Anterior cingulate cortex (tissue), 58 donors: Measurements from ENCODE around the gene C9orf72.

ENCODE experiments used
- DNase-seq, 58 donors: peaks; one replicate each; lab custom pipeline; 2025; lab: John Stamatoyannopoulos, UW

The C9orf72 gene

DNA sequence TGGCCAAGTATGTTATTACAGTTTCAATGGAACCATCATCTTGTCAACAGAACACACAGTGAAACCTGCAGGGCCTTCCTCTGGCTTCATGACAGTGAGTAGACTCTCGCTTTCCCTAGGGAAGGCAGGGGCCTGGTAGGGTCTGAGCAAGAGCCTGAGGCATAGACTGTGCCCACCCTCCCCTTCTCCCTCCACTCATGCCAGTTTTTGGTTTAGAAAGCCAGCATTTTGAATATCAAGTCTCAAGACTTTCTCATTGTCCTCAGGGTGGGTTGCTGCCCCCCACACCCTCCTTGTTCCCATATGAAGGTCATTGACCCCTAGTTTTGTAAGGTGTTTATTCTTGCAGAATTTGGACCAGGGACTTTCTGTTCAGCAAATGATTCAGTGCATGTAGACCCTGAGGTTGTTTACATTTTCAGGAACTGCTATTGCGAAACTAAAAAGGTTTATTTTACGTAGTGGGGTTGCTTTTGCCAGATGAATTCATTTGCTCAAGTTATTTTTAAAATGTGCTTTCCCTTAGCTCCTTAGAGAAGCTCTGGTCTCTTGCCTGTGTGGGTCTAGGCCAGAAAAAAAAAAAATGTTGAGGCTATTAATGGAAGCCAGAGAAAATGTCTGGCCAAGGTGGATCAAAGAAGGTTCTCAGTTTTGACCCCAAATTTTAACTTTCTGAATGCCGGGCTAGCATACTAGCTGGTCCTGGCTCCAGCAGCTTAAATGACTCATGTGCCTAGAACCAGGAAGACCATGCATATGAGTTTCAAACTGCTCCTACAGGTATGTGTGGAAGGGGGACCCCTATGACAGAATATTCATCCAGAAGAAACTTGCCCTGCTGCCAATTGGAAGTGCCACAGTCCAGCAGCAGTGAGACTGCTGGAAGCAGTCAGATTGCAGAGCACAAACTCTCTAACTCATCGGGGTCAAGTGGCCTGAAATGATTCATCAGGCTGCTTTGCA, 33.5 kb downstream of the C9orf72 start:
- peak in 5 of 58 donors; percentile 4 to 46 (median 35) for DNase-seq

DNA sequence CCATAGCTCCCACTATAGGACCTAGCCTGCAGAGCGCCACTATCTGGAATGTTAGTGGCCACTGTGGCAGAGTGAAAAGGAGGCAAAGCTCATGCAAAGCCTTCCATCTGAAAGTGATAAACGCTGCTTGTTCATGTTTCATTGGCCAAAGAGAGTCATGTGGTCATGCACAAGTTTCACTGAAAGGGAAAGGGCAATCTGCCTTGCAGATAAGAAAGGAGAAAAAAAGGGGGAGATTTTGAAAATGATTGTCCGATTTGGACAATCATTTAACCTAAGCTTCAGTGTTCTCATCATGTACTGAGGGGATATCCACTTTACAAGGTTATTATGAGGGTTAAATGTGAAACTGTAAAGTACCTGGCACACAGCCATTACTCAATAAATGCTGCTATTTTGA, 34.6 kb downstream of the C9orf72 start:
- no peak for DNase-seq

DNA sequence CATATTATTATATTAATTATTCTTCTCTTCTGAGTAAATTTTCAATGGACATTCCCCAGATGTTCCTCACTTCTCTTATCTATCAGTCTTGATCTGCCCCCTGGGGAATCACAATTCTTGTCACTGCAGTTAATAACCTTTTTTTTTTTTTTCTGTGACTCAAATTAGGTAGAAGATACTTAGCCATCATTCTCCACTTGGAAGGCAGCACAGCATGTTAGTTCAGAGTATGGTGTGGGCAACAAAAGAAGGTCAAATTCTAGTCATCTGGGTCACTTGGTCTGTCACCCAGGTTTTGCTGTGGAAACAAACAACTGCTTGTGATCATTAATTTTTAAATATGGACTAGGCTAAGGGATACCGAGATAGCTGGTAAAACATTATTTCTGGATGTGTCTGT, 35.5 kb downstream of the C9orf72 start:
- DNase-seq = no peak

DNA sequence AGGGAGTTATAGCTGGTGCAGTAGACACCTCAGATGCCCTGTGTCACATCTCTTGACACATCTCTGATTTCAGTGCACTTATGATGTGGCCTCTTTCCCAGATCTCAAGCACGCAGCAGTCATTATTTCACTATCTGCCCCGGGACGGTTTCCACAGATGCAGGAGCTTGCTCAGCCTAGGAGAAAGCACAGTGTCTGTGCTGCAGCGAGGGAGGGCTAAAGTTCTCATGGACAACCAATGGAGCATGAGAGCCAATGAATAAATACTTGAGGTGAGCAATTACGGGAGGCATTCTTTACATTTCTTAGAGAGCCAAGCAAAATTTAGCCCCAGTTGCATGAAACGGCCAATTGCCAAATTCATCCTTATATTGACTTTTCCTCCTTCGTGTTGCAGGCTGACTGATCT, 36.2 kb downstream of the C9orf72 start:
- DNase-seq = peak in 1 of 58 donors; percentile 13

DNA sequence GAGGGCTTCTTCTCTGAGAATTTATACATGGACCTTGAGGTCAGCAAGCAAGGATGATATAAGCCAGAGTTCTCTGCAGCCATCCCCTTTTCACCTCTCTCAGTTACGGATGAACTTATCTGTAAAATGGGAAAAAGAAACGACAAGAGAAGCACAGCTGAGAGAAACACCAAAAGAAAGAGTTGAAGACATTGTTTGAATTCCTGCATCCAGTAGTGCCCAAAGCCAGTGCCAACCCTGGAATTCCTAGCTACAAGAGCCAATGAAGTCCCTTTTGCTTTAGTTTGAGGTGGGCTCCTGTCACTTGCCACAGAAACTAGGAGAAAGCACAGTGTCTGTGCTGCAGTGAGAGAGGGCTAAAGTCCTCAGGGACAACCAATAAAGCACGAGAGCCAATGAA, 37.1 kb downstream of the C9orf72 start:
- DNase-seq = no peak

DNA sequence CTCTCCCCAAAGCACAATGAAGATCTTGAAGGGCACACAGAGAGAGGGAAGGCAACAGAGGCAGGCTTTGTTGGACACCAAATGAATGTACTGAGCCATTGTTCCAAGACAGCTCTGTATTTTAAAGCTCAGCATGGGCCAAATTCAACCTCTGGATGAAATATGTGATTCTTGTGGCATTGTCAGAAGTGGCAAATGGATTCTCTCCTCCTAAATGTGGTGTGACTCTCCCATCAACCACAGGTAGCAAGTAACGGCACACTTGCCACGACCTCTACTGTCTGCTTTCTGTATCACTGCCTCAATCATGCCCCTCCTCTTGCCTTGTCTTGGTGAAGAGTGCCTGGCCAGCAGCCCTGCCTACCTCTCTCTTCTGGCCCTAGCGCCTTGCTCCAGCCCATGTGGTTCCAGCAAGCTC, 37.6 kb downstream of the C9orf72 start:
- peak in 24 of 58 donors; percentile 4 to 87 (median 42) for DNase-seq

DNA sequence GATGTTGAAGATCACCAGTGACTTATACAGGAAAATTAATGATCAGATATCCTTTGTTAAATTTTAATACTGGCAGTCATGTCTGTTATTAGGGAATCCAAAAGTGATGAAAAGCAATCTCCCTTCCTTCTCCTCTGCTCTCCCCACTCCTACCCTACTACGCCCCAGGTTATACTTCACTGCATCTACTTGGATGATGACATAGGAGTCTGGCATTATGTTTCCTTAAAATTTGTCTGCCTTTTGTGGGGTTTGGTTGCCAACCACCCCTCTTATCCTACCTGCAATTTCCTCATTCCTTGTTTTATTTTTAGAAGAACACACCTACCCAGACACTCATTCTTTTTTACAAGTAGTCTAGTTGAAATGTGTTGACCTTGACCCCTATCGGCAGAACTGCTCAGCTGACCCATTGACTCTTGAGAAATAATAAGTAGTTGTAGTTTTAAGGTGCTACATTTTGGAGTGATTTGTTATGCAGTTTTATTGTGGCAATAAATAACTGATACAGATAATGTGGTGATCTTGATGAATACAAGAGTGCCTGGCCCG, 38.5 kb downstream of the C9orf72 start:
- no peak for DNase-seq

DNA sequence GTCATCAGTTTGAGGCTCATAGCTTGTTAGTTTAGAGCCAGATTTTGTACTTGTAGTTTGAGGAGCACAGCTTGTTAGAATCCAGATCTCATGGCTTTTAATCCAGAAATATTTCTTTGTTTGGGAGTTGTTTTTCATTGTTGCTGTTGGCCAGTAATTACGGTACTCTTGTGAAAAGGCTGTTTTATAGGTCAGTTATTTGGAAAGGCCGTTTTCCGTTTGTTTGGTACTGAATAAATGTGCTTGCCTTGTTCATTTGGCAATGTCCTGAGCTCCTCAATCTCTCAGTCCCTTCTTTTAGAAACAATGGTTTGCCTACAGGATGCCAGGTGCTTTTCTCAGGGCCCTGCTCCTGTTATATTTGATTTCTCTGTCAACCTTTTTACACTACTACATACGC, 39.1 kb downstream of the C9orf72 start:
- no peak for DNase-seq

DNA sequence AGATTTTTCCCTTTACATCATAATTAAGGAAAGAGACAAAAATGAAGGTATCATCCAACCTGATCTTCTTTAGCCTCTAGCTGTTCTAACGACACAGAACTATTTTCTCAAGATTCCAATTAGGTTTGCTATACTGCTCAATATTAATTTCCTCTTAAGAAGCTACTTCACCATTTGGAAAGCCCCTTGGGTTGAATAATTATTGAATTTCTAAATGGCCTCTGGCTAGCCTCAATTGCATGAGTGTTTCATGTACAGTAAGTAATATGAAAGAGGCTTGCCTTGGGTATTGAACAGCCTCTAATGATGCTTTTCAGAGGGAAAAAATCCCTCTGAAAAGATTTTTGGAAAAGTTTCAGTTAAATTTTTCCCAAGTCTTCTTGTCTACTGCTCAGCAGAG, 40.0 kb downstream of the C9orf72 start:
- no peak for DNase-seq

DNA sequence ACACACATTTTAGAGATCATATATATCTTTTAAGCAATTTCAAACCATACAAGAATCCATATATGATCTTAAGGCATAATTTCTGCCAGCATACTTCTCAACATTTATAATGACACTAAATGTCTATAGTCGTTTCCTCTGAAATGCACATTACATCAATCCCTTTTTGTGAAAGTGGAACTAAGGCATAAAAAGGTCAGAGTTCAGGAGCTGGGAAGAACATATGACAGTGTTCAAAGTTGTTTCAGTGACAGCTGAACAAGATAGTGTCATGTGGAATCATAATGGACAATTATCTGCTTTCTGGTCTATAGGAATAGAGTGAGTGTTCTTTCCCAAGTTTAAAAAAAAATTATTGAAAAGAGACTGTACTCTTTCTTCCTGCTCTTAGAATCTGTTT, 41.2 kb downstream of the C9orf72 start:
- no peak for DNase-seq

DNA sequence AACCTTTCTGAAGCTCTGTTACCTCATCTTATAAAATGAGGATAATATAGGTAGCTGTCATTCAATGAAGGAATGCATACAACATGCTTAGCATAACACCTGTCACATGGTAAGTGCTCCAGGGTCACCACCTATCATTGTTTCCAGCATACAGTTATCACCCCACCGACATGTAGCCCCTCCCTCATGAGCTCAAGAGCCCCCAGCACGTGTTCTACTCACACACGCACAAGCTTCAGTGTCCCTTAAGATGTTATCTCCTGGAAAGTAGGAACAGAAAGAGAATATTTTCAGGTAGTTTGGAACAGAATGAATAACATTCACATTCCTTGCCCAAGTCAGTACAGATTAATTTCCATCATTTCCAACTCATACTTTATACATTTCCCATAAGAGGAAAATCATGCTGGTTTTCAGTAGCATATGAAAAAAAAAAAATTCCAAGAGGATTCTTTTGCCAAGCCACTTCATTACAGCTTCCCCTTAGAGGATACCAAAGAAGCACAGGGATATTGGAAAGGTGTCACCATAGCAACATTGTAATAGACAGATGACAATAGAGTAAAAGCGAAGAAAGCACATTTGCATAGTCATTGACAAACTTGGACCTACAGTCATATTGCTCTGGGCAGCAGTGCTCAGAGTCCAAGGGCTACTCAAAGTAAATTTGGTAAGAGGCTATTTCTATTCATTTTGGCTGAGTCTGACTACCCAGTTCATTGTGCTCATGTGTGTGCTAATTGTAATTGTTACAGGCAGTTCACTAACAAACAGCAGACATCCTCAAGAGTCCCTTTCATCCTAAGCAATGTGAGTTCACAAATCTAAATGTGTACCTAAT, 42.1 kb downstream of the C9orf72 start:
- no peak for DNase-seq

DNA sequence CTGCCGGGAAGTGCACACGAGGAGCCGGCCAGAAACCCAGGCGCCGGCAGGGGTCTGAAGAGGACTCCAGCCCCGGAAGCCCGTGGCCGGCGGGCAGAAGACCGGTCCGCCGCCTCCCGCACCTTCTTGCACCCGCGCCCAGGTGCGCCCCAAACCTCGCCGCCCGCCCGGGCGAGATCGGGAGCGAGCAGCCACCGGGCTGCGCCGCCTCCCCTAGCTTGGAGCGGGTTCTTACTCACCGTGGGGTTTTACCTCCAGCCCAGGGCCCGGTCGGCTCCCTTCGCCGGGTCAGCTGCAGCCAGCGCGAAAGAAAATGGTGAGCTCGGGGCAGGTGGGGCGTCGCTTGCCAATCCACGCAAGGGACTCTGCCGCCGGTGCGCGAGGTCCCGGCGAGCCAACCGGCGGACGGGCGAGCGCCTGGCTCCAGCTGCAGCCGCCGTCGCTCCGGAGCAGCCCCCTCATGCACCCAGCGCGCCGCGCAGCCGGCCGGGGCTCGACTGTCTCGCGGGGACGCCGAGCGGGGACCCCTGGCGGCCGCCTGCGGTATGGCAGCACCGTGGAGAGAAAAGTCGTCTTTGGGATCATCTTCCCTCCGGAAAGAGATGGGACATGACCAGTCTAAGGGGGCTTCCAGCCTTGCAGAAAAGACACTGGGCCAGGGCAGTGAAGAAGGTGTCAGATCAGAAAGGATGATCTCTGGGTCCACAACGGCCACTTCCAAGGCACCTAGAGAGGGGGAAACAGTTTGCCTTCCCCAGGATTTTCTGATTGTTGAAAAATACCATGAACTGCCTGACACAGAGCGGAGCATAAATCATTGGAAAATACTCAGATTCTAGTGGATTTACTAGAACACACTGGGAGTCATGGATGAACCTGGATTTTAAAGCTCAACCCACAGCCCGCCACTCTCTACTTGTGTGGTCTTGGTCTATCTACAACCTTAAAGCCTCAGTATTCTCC, 43.7 kb downstream of the C9orf72 start, which contains the start of gene MOB3B:
Gene MOB3B, minus strand, starts transcription at position 499 of the 963 bp plus-strand sequence. CDS start 74,264 bp downstream, outside the sequence.
- DNase-seq = peak in 56 of 58 donors; percentile 19 to 87 (median 79)

DNA sequence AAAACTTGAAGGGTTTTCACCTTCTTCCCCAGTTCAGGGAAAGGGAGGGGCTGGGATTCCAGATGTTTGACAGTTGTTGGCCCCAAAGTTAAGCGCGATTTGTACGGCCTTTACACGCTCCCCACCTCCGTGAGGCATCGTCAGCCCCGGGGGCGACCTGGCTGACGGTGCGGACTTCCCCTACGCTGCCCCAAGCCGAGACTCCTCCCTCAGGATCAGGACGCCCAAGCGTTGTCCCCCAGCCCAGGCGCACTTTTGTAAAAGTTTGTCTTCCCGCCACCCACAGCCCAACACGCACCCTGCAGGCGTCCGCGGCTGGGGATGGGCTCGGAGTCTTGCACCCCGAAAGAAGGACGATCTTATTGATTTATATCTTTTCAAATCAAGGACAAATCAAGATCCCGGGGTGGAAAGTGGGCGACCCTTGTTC, 44.4 kb downstream of the C9orf72 start:
- peak in 32 of 58 donors; percentile 11 to 64 (median 42) for DNase-seq

DNA sequence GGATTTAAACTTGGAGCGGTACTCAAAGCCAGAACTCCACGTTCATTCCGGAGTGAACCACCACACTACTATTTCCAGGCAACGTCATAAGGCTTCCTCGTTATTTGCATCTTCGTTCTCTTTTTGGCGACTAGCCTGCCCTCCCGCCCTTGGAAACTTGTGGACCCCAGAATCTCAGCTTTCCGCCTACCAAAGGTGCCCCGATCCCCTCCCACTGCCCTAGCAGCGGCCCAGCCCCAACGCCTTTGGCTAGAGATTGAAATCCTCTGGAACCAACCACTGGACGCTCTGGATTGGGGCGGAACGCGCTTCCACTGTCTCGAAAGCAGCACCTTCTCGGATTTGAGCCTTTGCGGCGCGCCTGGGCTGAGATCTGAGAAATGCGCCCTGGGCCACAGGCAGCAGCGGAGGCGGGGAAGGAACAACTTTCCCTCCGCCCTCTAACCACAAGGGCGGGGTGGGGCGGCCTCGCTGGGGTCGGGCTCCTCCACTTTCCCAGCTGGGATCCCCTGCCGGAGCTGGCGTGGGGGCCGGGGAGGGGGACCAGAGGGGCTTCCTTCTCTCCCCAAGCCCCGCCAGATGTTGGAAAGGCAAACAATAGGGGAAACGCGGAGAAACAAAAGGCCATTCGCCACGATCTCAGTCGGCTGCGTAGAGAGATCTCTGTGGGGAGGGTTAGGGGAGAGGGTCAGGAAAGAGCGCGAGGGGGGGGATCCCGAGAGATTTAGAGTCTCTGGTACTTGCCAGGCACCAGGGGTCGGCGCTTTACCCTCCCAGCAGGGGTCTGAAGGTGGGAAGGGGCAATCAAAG, 45.0 kb downstream of the C9orf72 start:
- peak in 53 of 58 donors; percentile 4 to 84 (median 53) for DNase-seq

DNA sequence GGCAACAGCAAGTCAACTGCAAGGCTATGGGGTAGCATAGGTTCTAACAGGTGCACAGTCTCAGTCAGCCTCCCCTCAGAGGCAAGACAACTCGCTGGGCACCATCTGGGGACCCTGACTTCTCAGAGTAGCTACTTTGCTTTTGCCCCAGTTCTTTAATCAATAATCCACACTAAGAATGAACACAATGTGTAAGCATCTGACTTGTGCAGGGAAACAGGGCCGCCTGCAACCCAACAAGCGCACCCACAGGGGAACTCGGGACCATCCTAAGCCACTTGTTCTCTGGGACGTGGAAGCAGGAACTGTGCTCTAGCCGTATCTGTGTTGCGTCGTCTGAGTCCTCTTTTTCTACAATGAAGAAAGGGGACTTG, 45.6 kb downstream of the C9orf72 start:
- DNase-seq = peak in 12 of 58 donors; percentile 6 to 64 (median 40)

DNA sequence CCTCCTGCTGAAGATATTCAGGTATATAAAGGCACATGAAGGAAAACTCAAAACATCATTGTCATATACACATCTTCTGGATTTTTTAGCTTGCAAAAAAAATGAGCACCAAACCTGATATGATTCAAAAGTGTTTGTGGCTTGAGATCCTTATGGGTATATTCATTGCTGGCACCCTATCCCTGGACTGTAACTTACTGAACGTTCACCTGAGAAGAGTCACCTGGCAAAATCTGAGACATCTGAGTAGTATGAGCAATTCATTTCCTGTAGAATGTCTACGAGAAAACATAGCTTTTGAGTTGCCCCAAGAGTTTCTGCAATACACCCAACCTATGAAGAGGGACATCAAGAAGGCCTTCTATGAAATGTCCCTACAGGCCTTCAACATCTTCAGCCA, 49.0 kb downstream of the C9orf72 start, which contains the start of gene IFNK:
Gene IFNK, plus strand, starts transcription at position 55 of the 400 bp plus-strand sequence. Its CDS starts 47 bp downstream, at position 102.
- no peak for DNase-seq

DNA sequence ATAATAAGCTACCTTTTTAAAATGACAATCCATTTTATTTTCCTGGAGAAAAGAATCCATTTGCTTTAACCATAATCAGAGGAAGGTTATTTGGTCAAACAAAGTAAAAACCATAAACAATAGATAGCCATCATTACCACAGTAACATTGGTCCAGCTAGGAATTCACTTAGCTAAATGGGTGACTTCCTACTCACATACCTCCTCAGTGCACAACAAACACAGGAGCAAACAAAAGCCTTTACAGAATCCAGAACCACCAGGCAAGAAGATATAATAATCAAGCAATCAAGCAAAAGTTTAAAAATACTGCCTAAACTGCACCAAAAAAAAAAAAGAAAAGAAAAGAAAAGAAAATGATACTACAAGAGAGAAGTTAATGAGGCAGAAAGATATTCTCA, 50.1 kb downstream of the C9orf72 start:
- no peak for DNase-seq

DNA sequence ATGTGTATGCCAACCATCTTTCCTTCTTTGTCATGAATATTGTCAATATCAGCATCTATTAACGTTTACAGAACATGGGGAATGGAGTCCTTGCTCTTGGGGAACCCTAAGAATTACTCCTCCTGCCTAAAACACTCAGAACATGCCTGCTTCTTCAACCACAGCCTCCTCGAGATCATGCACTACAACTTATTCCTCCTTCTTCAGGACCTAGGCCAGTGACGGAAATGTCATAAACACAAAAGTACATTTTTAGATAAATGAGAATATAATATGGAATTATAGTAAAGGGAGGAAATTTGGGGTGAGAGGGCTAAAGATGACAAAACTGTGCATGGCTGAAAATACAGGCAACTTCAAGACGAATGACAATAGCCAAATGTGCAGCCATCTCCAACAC, 52.3 kb downstream of the C9orf72 start:
- no peak for DNase-seq
